Thyroid gland (tissue), 4 donors: ENCODE results near the gene PSMD6.

Source experiments
- POLR2A ChIP-seq, 2 donors: fragments of 450-650 bp; IDR thresholded peaks; one replicate each; pipeline ENCODE4 v1.6.1; 2017; ENCODE audit warnings: antibody characterized with exemption in 2 of 2, mild to moderate bottlenecking in 2 of 2, moderate library complexity in 1 of 2
- TF ChIP-seq, protein P1 (sequence below), 6 experiments: fragments of 200-600 bp in 3 of 6; fragments of 450-650 bp in 3 of 6; sonication (generic) in 3 of 6; IDR thresholded peaks; one replicate each; pipeline ENCODE4 v1.5.1; 2016 to 2019; ENCODE audit warnings: antibody characterized with exemption in 6 of 6, mild to moderate bottlenecking in 2 of 6, inconsistent platforms in 1 of 6, moderate library complexity in 1 of 6

- TF ChIP-seq, protein P1, sequence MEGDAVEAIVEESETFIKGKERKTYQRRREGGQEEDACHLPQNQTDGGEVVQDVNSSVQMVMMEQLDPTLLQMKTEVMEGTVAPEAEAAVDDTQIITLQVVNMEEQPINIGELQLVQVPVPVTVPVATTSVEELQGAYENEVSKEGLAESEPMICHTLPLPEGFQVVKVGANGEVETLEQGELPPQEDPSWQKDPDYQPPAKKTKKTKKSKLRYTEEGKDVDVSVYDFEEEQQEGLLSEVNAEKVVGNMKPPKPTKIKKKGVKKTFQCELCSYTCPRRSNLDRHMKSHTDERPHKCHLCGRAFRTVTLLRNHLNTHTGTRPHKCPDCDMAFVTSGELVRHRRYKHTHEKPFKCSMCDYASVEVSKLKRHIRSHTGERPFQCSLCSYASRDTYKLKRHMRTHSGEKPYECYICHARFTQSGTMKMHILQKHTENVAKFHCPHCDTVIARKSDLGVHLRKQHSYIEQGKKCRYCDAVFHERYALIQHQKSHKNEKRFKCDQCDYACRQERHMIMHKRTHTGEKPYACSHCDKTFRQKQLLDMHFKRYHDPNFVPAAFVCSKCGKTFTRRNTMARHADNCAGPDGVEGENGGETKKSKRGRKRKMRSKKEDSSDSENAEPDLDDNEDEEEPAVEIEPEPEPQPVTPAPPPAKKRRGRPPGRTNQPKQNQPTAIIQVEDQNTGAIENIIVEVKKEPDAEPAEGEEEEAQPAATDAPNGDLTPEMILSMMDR (IDR thresholded peaks at IDR 0.05) = no peak
- no peak for TF ChIP-seq POLR2A (IDR thresholded peaks at IDR 0.05)
Measured at GRCh38 chr3:64059484-64060175, 36.3 kb upstream of the PSMD6 start.
